ENCODE measurements around the gene MAP4. TPM values are rescaled to one million over a fixed set of nuclear protein-coding genes. Genes with fewer than 3 reads are reported as not detected.

MAP4 gene
- total RNA-seq, 4 donors from 2014 or later: 55.0 to 171 (median 89.3) TPM

GRCh38 chr3:47964740-47965139, 51.5 kb downstream of the MAP4 start:
- TF ChIP-seq POLR2A (IDR thresholded peaks at IDR 0.05) (no peak), CTCF (IDR thresholded peaks at IDR 0.05) (no peak)
- Histone ChIP-seq H3K36me3 (no peaks in the 10 kb centered on the region), H3K4me3 (no peak overlapping the region), H3K27ac (no peak overlapping the region), H3K4me1 (peaks cover 0 to 8% (median 0%) of the 10 kb centered on the region in 4 donors), H3K9me3 (no peaks in the 10 kb centered on the region), H3K27me3 (no peaks in the 10 kb centered on the region)
- DNase-seq: no peak

- peaks cover 0 to 8% (median 0%) of the 10 kb centered on the region in 4 donors for H3K4me1 ChIP-seq
- no peaks in the 10 kb centered on the region for H3K27me3 ChIP-seq
- peak in 1 of 3 donors; percentile 24 for DNase-seq
- H3K9me3 ChIP-seq: no peaks in the 10 kb centered on the region
- no peak for TF ChIP-seq CTCF (IDR thresholded peaks at IDR 0.05)
- TF ChIP-seq POLR2A (IDR thresholded peaks at IDR 0.05): no peak
- no peak overlapping the region for H3K4me3 ChIP-seq
- H3K36me3 ChIP-seq: no peaks in the 10 kb centered on the region
- no peak overlapping the region for H3K27ac ChIP-seq
Observed at GRCh38 chr3:47961815-47962606, 54.2 kb downstream of the MAP4 start.

GRCh38 chr3:47961036-47961435, 55.2 kb downstream of the MAP4 start:
- peaks cover 0 to 8% (median 0%) of the 10 kb centered on the region in 4 donors for H3K4me1 ChIP-seq
- no peak for DNase-seq
- no peak overlapping the region for H3K27ac ChIP-seq
- H3K9me3 ChIP-seq: no peaks in the 10 kb centered on the region
- H3K27me3 ChIP-seq: no peaks in the 10 kb centered on the region
- no peaks in the 10 kb centered on the region for H3K36me3 ChIP-seq
- no peak for TF ChIP-seq CTCF (IDR thresholded peaks at IDR 0.05)
- no peak for TF ChIP-seq POLR2A (IDR thresholded peaks at IDR 0.05)
- H3K4me3 ChIP-seq: no peak overlapping the region

- H3K4me1 ChIP-seq: peaks cover 0 to 1% (median 0%) of the 10 kb centered on the region in 4 donors
- no peak overlapping the region for H3K27ac ChIP-seq
- no peaks in the 10 kb centered on the region for H3K9me3 ChIP-seq
- no peaks in the 10 kb centered on the region for H3K27me3 ChIP-seq
- DNase-seq: no peak
- no peak for TF ChIP-seq POLR2A (IDR thresholded peaks at IDR 0.05)
- no peak for TF ChIP-seq CTCF (IDR thresholded peaks at IDR 0.05)
- no peaks in the 10 kb centered on the region for H3K36me3 ChIP-seq
- no peak overlapping the region for H3K4me3 ChIP-seq
Observed at GRCh38 chr3:47956521-47956920, 59.7 kb downstream of the MAP4 start.

- TF ChIP-seq CTCF (IDR thresholded peaks at IDR 0.05) (no peak), POLR2A (IDR thresholded peaks at IDR 0.05) (no peak)
- DNase-seq: no peak
- Histone ChIP-seq H3K4me3 (no peak overlapping the region), H3K9me3 (no peaks in the 10 kb centered on the region), H3K4me1 (no peaks in the 10 kb centered on the region), H3K27me3 (no peaks in the 10 kb centered on the region), H3K27ac (no peak overlapping the region), H3K36me3 (no peaks in the 10 kb centered on the region)
Observed at GRCh38 chr3:47954567-47954966, 61.6 kb downstream of the MAP4 start.

All from Peyer's patch (tissue), 4 donors.